HG02938 (cell line): Measurements from ENCODE around the gene RIOK3.

Source experiments
- ATAC-seq: cut with Tn5 transposase; IDR thresholded peaks from one replicate; pipeline ENCODE4 v1.9.1; 2021; ENCODE audit warnings: mild to moderate bottlenecking, moderate library complexity; ENCODE audit not compliant: unreplicated experiment

RIOK3 gene

DNA sequence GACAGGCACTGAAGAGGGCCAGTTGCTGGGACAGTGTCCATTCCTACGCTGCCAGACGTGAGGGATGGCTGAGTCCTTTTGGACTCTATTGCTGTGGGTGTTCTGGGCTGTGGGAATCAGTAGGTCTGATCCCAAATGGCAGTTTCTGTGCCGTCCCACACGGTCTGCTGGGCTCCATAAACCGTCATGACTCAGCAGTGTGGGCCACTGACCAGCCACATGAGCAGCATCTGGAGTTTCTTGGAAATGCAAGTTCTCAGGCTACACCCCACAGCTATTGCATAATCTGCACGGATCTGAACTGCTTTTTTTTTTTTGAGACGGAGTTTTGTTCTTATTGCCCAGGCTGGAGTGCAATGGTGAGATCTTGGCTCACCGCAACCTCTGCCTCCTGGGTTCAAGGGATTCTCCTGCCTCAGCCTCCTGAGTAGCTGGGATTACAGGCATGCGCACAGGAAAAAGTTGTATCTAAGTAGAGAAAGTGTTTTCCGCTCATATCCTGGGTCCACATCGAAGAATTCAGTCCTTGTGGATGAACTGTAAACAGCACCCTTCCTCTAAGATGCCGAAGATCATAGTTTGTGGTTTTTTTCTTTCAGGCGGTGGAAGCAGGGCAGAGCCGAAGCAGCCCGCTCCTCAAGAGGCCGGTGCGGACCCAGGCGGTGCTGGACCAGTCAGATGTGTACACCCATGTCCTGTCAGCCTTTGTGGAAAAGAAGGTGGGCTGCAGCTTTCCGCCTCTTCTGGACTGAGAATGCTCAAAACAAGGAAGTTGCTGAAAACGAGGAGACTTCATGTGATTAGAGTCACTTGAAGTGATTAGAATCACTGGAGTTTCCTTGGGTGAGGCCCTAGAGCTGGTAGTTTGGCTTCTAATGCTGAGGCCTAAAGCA lies 75.7 kb downstream of the RIOK3 start:
- no peak for ATAC-seq

DNA sequence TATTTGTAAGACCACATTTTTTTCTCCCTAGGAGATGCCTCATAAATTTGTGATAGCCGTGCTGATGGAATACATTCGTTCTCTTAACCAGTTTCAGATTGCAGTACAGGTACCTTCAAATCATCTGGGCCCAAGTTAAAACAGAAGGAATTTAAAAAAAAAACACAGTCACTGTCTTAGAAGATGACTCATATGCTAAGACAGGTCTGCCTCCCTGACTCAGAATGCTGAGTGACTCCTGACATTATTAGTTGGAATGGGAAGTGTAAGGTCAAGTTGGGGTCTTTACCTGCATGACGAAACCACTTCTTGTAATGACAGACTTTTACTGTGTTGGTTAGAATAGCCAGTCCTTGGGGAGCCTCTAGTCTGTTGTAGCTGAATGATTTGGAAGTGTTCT lies 76.5 kb downstream of the RIOK3 start:
- ATAC-seq = no peak

DNA sequence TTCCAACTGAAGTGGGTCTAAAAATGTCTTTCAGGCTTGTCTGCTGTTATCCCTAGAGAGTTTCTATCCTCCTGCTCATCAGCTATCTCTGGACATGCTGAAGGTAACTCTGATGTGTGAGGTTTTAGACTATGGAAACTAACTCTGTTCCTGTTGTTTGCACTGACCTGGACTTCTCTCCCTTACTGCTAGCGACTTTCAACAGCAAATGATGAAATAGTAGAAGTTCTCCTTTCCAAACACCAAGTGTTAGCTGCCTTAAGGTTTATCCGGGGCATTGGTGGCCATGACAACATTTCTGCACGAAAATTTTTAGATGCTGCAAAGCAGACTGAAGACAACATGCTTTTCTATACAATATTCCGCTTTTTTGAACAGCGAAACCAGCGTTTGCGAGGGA lies 77.1 kb downstream of the RIOK3 start:
- ATAC-seq = no peak

DNA sequence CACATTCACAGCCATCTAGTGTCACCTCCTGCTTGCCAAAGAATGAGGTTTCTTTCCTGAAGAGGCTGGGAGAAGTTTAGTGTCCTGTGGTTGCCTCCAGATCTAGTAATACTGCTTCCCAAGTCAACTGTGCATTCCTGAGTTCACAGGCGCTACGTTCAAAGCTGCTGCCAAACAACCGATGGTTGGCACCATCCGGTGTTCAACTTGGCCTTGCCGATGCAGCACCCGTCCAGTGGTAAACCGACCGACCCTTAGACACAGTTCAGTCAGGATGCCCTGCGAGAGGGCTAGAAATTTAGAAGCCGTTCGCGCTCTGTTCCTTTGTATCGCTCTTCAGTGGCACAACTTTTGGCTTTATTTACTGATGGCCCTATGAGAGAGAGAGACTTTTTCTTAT lies 78.8 kb downstream of the RIOK3 start:
- no peak for ATAC-seq
